H9 (cell line): Measurements from ENCODE around the gene MAMDC4. TPM values are rescaled to one million over a fixed set of nuclear protein-coding genes. Genes with fewer than 3 reads are reported as not detected.

ENCODE experiments used
- DNase-seq: peaks from one replicate; pipeline ENCODE4 v3.0.0-alpha.2; 2017
- H2AFZ ChIP-seq: one replicate; pipeline ENCODE4 v1.6.1; 2013; ENCODE audit warnings: mild to moderate bottlenecking, low read length, control low read depth, moderate library complexity
- H2AK5ac ChIP-seq: 2 replicates; pipeline ENCODE4 v1.6.1; 2013; ENCODE audit warnings: low read length, control low read depth, mixed read lengths; ENCODE audit not compliant: insufficient read length
- H2BK120ac ChIP-seq: one replicate; pipeline ENCODE4 v1.6.1; 2013; ENCODE audit warnings: low read depth, mild to moderate bottlenecking, low read length, control low read depth, inconsistent platforms; ENCODE audit not compliant: poor library complexity, severe bottlenecking
- H2BK12ac ChIP-seq: 2 replicates; pipeline ENCODE4 v1.6.1; 2013; ENCODE audit warnings: low read length, control low read depth, mixed read lengths, low read depth; ENCODE audit not compliant: insufficient read length
- H2BK15ac ChIP-seq: 2 replicates; pipeline ENCODE4 v1.6.1; 2013; ENCODE audit warnings: low read depth, low read length, control low read depth
- H2BK20ac ChIP-seq: one replicate; pipeline ENCODE4 v1.6.1; 2013; ENCODE audit warnings: low read depth, mild to moderate bottlenecking, low read length, control low read depth, inconsistent platforms; ENCODE audit not compliant: poor library complexity, severe bottlenecking
- H2BK5ac ChIP-seq: 2 replicates; pipeline ENCODE4 v1.6.1; 2013; ENCODE audit warnings: low read length, control low read depth, mixed read lengths; ENCODE audit not compliant: insufficient read length
- H3K14ac ChIP-seq: 2 replicates; pipeline ENCODE4 v1.6.1; 2013; ENCODE audit warnings: low read length, control low read depth; ENCODE audit not compliant: insufficient read depth
- H3K18ac ChIP-seq: 2 replicates; pipeline ENCODE4 v1.6.1; 2013; ENCODE audit warnings: low read depth, mild to moderate bottlenecking, mixed read lengths, low read length, control low read depth; ENCODE audit not compliant: insufficient read length
- H3K23ac ChIP-seq: 2 replicates; pipeline ENCODE4 v1.6.1; 2013; ENCODE audit warnings: low read length, control low read depth, mixed read lengths, low read depth; ENCODE audit not compliant: insufficient read length
- H3K23me2 ChIP-seq: 2 replicates; pipeline ENCODE4 v1.6.1; 2013; ENCODE audit warnings: low read depth, mild to moderate bottlenecking, mixed read lengths, low read length, control low read depth; ENCODE audit not compliant: insufficient read length, poor library complexity, severe bottlenecking
- H3K27ac ChIP-seq: 2 replicates; pipeline ENCODE4 v1.5.1; 2013; ENCODE audit warnings: low read length, control low read depth, mixed read lengths, low read depth; ENCODE audit not compliant: insufficient read length
- H3K27me3 ChIP-seq: 2 replicates; pipeline ENCODE4 v1.6.1; 2013; ENCODE audit warnings: low read length, control low read depth, inconsistent platforms; ENCODE audit not compliant: insufficient read depth
- H3K4ac ChIP-seq: 2 replicates; pipeline ENCODE4 v1.6.1; 2013; ENCODE audit warnings: low read depth, mild to moderate bottlenecking, control low read depth, inconsistent platforms, low read length, moderate library complexity
- H3K4me1 ChIP-seq: 2 replicates; pipeline ENCODE4 v1.6.1; 2013; ENCODE audit warnings: low read length, control low read depth, inconsistent platforms; ENCODE audit not compliant: insufficient read depth
- H3K4me2 ChIP-seq: 2 replicates; pipeline ENCODE4 v1.6.1; 2013; ENCODE audit warnings: low read length, control low read depth, mixed read lengths; ENCODE audit not compliant: insufficient read length, insufficient read depth
- H3K56ac ChIP-seq: 2 replicates; pipeline ENCODE4 v1.6.1; 2013; ENCODE audit warnings: low read depth, mild to moderate bottlenecking, mixed read lengths, low read length, control low read depth; ENCODE audit not compliant: insufficient read length
- H3K79me1 ChIP-seq: 2 replicates; pipeline ENCODE4 v1.6.1; 2013; ENCODE audit warnings: low read depth, mild to moderate bottlenecking, moderate library complexity, low read length, control low read depth, inconsistent platforms; ENCODE audit not compliant: insufficient read depth, poor library complexity, severe bottlenecking
- H3K79me2 ChIP-seq: 2 replicates; pipeline ENCODE4 v1.6.1; 2013; ENCODE audit warnings: low read length, control low read depth, inconsistent platforms; ENCODE audit not compliant: insufficient read depth
- H3K9ac ChIP-seq: 2 replicates; pipeline ENCODE4 v1.6.1; 2013; ENCODE audit warnings: low read length, control low read depth, mixed read lengths; ENCODE audit not compliant: insufficient read length; ENCODE audit errors: extremely low read depth
- H3K9me3 ChIP-seq: one replicate; pipeline ENCODE4 v1.6.1; 2013; ENCODE audit warnings: low read depth, low read length, inconsistent platforms; ENCODE audit not compliant: control insufficient read depth
- H3T11ph ChIP-seq: one replicate; pipeline ENCODE4 v1.6.1; 2013; ENCODE audit warnings: mild to moderate bottlenecking, low read length, control low read depth, inconsistent platforms
- H4K20me1 ChIP-seq: one replicate; pipeline ENCODE4 v1.6.1; 2013; ENCODE audit not compliant: control insufficient read depth, insufficient read length, insufficient read depth
- H4K5ac ChIP-seq: 2 replicates; pipeline ENCODE4 v1.6.1; 2013; ENCODE audit warnings: low read depth, mild to moderate bottlenecking, mixed read lengths, low read length, control low read depth; ENCODE audit not compliant: insufficient read length
- H4K8ac ChIP-seq: replicated peaks from 2 replicates; pipeline ENCODE4 v1.6.1; 2013; ENCODE audit warnings: low read length, control low read depth, mixed read lengths, low read depth; ENCODE audit not compliant: insufficient read length
- H4K91ac ChIP-seq: 2 replicates; pipeline ENCODE4 v1.6.1; 2013; ENCODE audit warnings: low read depth, mild to moderate bottlenecking, moderate library complexity, mixed read lengths, low read length, control low read depth; ENCODE audit not compliant: insufficient read length
- H3K27ac Mint-ChIP-seq, 3 experiments: 2 replicates in 2 of 3; 3 replicates in 1 of 3; pipeline ENCODE4 v1.8.0; 2020 to 2021; ENCODE audit warnings: mixed read lengths in 3 of 3, mild to moderate bottlenecking in 1 of 3, moderate library complexity in 1 of 3
- H3K27me3 Mint-ChIP-seq: 2 replicates; pipeline ENCODE4 v1.8.0; 2021; ENCODE audit warnings: low read depth, mild to moderate bottlenecking, moderate library complexity, mixed read lengths
- H3K36me3 Mint-ChIP-seq, 3 experiments: 2 replicates in 2 of 3; 3 replicates in 1 of 3; pipeline ENCODE4 v1.8.0; 2020 to 2021; ENCODE audit warnings: low read depth in 3 of 3, mixed read lengths in 3 of 3; ENCODE audit not compliant: insufficient read depth in 1 of 3
- H3K4me1 Mint-ChIP-seq, 2 experiments: 2 replicates each; pipeline ENCODE4 v1.8.0; 2020; ENCODE audit warnings: mixed read lengths in 2 of 2
- H3K4me3 Mint-ChIP-seq, 2 experiments: 2 replicates in 1 of 2; 3 replicates in 1 of 2; pipeline ENCODE4 v1.8.0; 2020 to 2021; ENCODE audit warnings: mild to moderate bottlenecking in 2 of 2, mixed read lengths in 2 of 2, moderate library complexity in 1 of 2
- H3K9me3 Mint-ChIP-seq, 2 experiments: 2 replicates in 1 of 2; 3 replicates in 1 of 2; pipeline ENCODE4 v1.8.0; 2020; ENCODE audit warnings: mild to moderate bottlenecking in 2 of 2, mixed read lengths in 2 of 2, moderate library complexity in 1 of 2
- WGBS: extraction: QIAGEN DNeasy Blood & Tissue Kit; methylation state at CpG from one replicate; pipeline ENCODE4 v1.1.7; 2013; ENCODE audit warnings: missing lambda C conversion rate, low lambda C conversion rate, mixed read lengths; ENCODE audit not compliant: insufficient read length; ENCODE audit errors: extremely low coverage; 5-methylcytosine and 5-hydroxymethylcytosine counted together
- total RNA-seq: library from RNA; stranded (reverse); gene quantifications from 2 replicates; pipeline ENCODE4 v1.2.1, GENCODE V29; 2021
- TF ChIP-seq, protein P1 (sequence below): fragments of 200-600 bp; sonication (generic); conservative IDR thresholded peaks from 3 replicates; pipeline ENCODE4 v1.8.0; 2021; ENCODE audit warnings: antibody characterized with exemption, mild to moderate bottlenecking

The MAMDC4 gene
- total RNA-seq, 1 experiment from 2014 or later, result 9.2 TPM

DNA sequence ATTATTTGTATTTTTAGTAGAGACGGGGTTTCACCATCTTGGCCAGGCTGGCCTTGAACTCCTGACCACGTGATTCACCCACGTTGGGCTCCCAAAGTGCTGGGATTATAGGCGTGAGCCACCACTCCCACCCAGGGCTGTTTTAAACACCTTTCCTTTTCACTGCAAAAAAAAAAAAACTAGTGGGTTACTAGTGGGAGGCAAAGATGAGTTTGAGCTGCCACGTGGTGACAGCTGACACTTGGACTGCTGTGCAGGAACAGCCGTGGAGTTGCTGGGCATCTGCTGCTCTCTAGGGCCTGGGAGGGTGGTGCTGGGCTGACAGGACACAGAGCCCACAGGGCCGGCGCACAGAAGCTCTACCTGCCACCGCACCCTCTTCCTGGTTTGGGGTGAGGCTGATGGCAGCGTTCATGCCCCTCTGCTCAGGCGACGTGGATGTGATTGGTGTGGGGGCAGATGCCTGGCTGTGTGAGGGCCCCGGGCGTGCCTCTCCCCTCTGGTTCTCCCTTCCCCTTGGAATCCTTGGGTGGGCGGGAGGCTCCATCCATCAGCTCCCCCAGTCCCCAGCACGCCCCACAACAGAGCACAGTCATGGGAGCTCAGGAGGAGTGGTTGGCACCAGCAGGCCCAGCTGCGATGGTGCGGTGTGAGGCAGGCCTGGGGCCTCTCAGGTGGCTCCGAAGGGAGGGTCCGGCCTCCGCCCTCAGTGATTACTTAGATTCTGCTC, 27.5 kb upstream of the MAMDC4 start:
- no peaks in the 10 kb centered on the region for H4K20me1 ChIP-seq

More for the DNA sequence above, 27.5 kb upstream of the MAMDC4 start:
- Mint-ChIP-seq H3K4me3 (no peak overlapping the region), H3K27ac (no peak overlapping the region), H3K27me3 (no peaks in the 10 kb centered on the region), H3K36me3 (peaks cover 10 to 41% (median 33%) of the 10 kb centered on the region in 3 experiments; a peak in 6 of 7 replicates), H3K4me1 (peaks cover 7 to 23% of the 10 kb centered on the region in 2 experiments), H3K9me3 (no peaks in the 10 kb centered on the region)
- Histone ChIP-seq H3K18ac (no peak overlapping the region), H3K79me1 (peaks cover 4% of the 10 kb centered on the region), H2BK15ac (no peak overlapping the region), H2BK12ac (no peak overlapping the region), H2AFZ (no peak overlapping the region), H4K5ac (no peak overlapping the region), H3K23me2 (peaks cover 10% of the 10 kb centered on the region), H2BK20ac (no peak overlapping the region), H3K9me3 (no peaks in the 10 kb centered on the region), H4K91ac (no peak overlapping the region), H4K8ac (no peak overlapping the region), H3T11ph (no peak overlapping the region), H3K56ac (no peak overlapping the region), H3K4me2 (no peak overlapping the region), H3K4me1 (peaks cover 3% of the 10 kb centered on the region), H3K4ac (no peak overlapping the region), H2BK120ac (no peak overlapping the region), H3K14ac (no peak overlapping the region), H2BK5ac (no peak overlapping the region), H3K79me2 (peaks cover 4% of the 10 kb centered on the region; the same call in 1 of the 2 replicates), H3K9ac (no peak overlapping the region), H3K23ac (no peak overlapping the region), H3K27me3 (no peaks in the 10 kb centered on the region), H3K27ac (no peak overlapping the region), H2AK5ac (no peak overlapping the region)
- no peak for DNase-seq
- TF ChIP-seq, protein P1, sequence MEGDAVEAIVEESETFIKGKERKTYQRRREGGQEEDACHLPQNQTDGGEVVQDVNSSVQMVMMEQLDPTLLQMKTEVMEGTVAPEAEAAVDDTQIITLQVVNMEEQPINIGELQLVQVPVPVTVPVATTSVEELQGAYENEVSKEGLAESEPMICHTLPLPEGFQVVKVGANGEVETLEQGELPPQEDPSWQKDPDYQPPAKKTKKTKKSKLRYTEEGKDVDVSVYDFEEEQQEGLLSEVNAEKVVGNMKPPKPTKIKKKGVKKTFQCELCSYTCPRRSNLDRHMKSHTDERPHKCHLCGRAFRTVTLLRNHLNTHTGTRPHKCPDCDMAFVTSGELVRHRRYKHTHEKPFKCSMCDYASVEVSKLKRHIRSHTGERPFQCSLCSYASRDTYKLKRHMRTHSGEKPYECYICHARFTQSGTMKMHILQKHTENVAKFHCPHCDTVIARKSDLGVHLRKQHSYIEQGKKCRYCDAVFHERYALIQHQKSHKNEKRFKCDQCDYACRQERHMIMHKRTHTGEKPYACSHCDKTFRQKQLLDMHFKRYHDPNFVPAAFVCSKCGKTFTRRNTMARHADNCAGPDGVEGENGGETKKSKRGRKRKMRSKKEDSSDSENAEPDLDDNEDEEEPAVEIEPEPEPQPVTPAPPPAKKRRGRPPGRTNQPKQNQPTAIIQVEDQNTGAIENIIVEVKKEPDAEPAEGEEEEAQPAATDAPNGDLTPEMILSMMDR, result no peak
- no CpG with 5 or more reads among the region's 21 CpGs for WGBS
